Vagina (tissue), 2 donors: ENCODE results near the gene C16orf92. TPM values are rescaled to one million over a fixed set of nuclear protein-coding genes. Genes with fewer than 3 reads are reported as not detected.

ENCODE experiments used
- DNase-seq, 2 donors: peaks; one replicate each; pipeline ENCODE4 v3.0.0-alpha.2; 2017; ENCODE audit errors: extremely low spot score in 2 of 2
- H3K27ac ChIP-seq: fragments of 200-600 bp; sonication (generic); one replicate; pipeline ENCODE4 v1.5.1; 2019
- H3K27me3 ChIP-seq: fragments of 200-600 bp; sonication (generic); one replicate; pipeline ENCODE4 v1.5.1; 2019
- H3K36me3 ChIP-seq, 2 donors: fragments of 200-600 bp; sonication (generic); one replicate each; pipeline ENCODE4 v1.5.1; 2017 to 2019
- H3K4me1 ChIP-seq: fragments of 200-600 bp; sonication (generic); one replicate; pipeline ENCODE4 v1.5.1; 2019
- H3K4me3 ChIP-seq, 2 donors: fragments of 200-600 bp; sonication (generic); 1 replicate in 1 of 2; 2 replicates in 1 of 2; pipeline ENCODE4 v1.5.1; 2016 to 2019
- H3K9me3 ChIP-seq: fragments of 200-600 bp; sonication (generic); one replicate; pipeline ENCODE4 v1.5.1; 2019
- POLR2A ChIP-seq, 2 donors: fragments of 450-650 bp; IDR thresholded peaks; one replicate each; pipeline ENCODE4 v1.6.1; 2017; ENCODE audit warnings: antibody characterized with exemption in 2 of 2, mild to moderate bottlenecking in 2 of 2, moderate library complexity in 2 of 2
- POLR2AphosphoS5 ChIP-seq, 2 donors: sonication (generic); formaldehyde crosslinking; IDR thresholded peaks; one replicate each; pipeline ENCODE4 v1.9.0; 2017; ENCODE audit warnings: antibody characterized with exemption in 2 of 2, mild to moderate bottlenecking in 2 of 2, low read depth in 1 of 2; ENCODE audit not compliant: insufficient read depth in 1 of 2
- intact Hi-C: fragments of 100-400 bp; cut with DNase I; formaldehyde crosslinking; loops from one replicate; pipeline ENCODE4 v1.15.1; 2023
- total RNA-seq: library from RNA; depleted of rRNA; stranded (reverse); fragments of >200 nt; gene quantifications from one replicate; pipeline ENCODE4 v1.2.3, GENCODE V29; 2016
- TF ChIP-seq, protein P1 (sequence below), 3 experiments: fragments of 450-650 bp in 2 of 3; fragments of 200-600 bp in 1 of 3; sonication (generic) in 1 of 3; IDR thresholded peaks; one replicate each; pipeline ENCODE4 v1.5.1; 2017 to 2019; ENCODE audit warnings: antibody characterized with exemption in 3 of 3, mild to moderate bottlenecking in 2 of 3, moderate library complexity in 2 of 3

Gene C16orf92
- total RNA-seq, 1 donor from 2014 or later, result not detected

DNA sequence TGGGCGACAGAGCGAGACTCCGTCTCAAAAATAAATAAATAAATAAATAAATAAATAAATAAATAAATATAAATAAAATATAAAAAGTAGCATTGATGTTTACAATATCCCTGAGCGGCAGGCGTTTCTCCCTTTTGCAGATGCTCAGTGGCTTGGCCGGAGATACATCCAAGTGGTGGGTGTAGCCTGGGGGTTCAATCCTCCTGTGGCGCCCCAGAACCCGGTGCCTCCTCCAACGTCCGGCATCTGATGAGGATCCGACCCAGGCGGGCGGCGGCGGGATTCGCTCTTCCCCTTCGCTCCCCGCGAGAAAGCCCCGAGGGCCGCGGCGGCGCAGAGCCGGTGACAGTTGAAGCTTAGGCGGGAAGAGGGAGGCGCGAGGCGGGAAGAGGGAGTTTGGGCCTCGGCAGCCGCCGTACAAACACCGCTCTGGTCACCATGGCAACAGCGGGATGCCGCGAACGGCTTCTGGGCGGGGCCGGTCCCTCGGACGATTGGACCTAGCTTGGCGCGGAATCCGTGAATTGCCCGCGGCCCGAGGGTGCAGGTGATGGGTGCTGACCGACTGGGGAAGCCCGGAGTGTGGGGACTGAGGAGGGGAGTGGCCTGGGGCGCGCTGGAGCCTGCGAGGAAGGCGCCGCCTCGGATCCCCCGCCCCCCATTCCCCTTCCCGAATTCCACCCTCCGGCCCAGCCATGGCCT is 29.8 kb downstream of the C16orf92 start:
- peak overlapping the region; percentile 63 to 72 for H3K4me3 ChIP-seq
- DNase-seq, result no peak
- H3K9me3 ChIP-seq, result no peaks in the 10 kb centered on the region
- peaks cover 27% of the 10 kb centered on the region for H3K4me1 ChIP-seq
- H3K27me3 ChIP-seq, result no peaks in the 10 kb centered on the region
- intact Hi-C loops, result no loop called here
- peak overlapping the region; percentile 20 for H3K27ac ChIP-seq
- peak; percentile 72 to 93 for TF ChIP-seq POLR2AphosphoS5 (IDR thresholded peaks at IDR 0.05; ENCODE audit: insufficient read depth in 1 of 2, low read depth in 1 of 2)
- TF ChIP-seq, protein P1, sequence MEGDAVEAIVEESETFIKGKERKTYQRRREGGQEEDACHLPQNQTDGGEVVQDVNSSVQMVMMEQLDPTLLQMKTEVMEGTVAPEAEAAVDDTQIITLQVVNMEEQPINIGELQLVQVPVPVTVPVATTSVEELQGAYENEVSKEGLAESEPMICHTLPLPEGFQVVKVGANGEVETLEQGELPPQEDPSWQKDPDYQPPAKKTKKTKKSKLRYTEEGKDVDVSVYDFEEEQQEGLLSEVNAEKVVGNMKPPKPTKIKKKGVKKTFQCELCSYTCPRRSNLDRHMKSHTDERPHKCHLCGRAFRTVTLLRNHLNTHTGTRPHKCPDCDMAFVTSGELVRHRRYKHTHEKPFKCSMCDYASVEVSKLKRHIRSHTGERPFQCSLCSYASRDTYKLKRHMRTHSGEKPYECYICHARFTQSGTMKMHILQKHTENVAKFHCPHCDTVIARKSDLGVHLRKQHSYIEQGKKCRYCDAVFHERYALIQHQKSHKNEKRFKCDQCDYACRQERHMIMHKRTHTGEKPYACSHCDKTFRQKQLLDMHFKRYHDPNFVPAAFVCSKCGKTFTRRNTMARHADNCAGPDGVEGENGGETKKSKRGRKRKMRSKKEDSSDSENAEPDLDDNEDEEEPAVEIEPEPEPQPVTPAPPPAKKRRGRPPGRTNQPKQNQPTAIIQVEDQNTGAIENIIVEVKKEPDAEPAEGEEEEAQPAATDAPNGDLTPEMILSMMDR (IDR thresholded peaks at IDR 0.05), result no peak
- H3K36me3 ChIP-seq, result no peaks in the 10 kb centered on the region

DNA sequence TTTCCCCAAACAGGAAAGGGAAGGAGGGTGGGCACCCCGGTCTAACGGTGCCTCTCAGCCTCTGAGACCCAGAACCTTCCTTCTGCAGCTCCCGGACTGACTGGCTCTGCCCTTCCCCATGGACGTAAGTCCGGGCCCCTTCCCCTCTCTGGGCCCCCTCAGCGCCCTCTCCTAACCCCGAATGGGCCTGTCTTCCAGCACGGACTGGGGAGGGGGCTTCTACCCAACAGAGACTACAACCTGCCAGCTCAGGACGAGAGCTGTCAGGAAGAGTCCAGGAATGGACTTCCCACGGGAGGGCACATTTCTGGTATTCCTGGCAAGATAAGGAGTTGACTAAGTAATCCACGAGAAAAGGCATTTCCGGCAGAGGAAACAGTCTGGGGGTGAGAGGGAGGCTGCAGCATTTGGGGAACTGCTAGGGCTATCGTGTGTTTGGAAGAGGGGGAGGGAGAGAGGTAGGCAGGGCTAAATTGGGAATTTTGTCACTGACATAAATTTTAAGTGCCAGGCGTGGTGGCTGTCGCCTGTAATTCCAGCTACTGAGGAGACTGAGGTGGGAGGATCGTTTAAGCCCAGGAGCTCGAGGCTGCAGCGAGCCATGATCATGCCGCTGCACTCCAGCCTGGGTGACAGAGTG is 30.5 kb downstream of the C16orf92 start:
- Histone ChIP-seq H3K4me1 (peaks cover 27% of the 10 kb centered on the region), H3K9me3 (no peaks in the 10 kb centered on the region), H3K4me3 (peak overlapping the region; percentile 63 to 72), H3K27ac (no peak overlapping the region), H3K36me3 (no peaks in the 10 kb centered on the region), H3K27me3 (no peaks in the 10 kb centered on the region)
- intact Hi-C loops, result no loop called here
- no peak for DNase-seq
- TF ChIP-seq POLR2AphosphoS5 (IDR thresholded peaks at IDR 0.05; ENCODE audit: insufficient read depth in 1 of 2, low read depth in 1 of 2) (no peak), POLR2A (IDR thresholded peaks at IDR 0.05) (no peak)
- TF ChIP-seq, protein P1 (IDR thresholded peaks at IDR 0.05), result no peak

DNA sequence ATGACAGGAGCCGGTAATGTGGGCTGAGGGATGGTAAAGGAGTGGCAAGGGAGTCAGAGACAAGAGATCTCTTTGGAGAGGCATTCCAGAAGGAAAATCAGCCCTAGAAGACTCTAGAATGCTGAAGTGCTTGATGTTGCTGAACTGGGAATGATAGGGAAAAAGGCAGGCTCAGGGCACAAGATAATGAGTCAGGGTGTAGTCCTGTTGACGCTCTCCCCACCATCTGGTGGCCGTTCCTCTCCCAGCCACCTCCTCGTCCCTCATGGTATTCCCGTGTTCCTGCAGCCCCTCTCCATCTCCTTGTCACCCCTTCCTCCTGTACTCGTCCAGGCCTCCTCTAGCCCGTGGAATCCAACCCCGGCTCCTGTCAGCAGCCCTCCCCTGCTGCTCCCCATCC is 31.5 kb downstream of the C16orf92 start:
- Histone ChIP-seq H3K4me1 (peaks cover 27% of the 10 kb centered on the region), H3K4me3 (no peak overlapping the region), H3K27me3 (no peaks in the 10 kb centered on the region), H3K9me3 (no peaks in the 10 kb centered on the region), H3K36me3 (peaks cover 0 to under 1% of the 10 kb centered on the region in 2 donors), H3K27ac (no peak overlapping the region)
- TF ChIP-seq, protein P1 (IDR thresholded peaks at IDR 0.05), result no peak
- TF ChIP-seq POLR2AphosphoS5 (IDR thresholded peaks at IDR 0.05; ENCODE audit: insufficient read depth in 1 of 2, low read depth in 1 of 2) (no peak), POLR2A (IDR thresholded peaks at IDR 0.05) (no peak)
- DNase-seq, result no peak
- intact Hi-C loops, result no loop called here

DNA sequence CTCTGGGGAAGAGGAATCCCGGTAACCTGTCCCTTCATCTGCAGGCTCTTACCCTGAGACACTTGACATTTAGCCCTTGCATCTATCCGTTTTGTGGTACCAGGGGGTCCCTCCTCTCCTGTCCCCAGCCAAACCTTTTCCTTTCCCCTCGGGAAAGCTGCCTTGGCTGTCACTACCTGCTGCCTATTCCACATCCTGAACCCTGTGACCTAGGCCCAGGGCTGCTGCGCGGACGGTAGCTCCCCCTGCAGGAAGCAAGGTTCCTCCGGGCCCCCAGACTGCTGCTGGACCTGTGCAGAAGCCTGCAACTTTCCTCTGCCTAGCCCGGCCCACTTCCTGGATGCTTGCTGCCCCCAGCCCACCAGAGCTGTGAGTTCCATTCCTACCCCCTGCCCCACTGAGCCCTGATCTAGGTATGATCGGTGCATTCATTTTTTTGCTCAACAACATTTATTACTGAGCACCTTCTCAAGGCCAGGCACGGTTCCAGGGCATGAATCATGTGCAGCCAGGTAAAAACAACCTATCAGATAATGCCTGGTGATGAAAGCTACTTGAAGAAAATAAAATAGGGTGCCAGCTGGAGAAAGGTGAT is 32.1 kb downstream of the C16orf92 start:
- no peaks in the 10 kb centered on the region for H3K9me3 ChIP-seq
- no peaks in the 10 kb centered on the region for H3K27me3 ChIP-seq
- TF ChIP-seq, protein P1 (IDR thresholded peaks at IDR 0.05), result peak in 1 of 3 experiments; percentile 23
- no peak for TF ChIP-seq POLR2AphosphoS5 (IDR thresholded peaks at IDR 0.05; ENCODE audit: insufficient read depth in 1 of 2, low read depth in 1 of 2)
- peaks cover 27% of the 10 kb centered on the region for H3K4me1 ChIP-seq
- no peak overlapping the region for H3K27ac ChIP-seq
- H3K4me3 ChIP-seq, result no peak overlapping the region
- H3K36me3 ChIP-seq, result peaks cover 0 to 4% of the 10 kb centered on the region in 2 donors
- DNase-seq, result no peak
- intact Hi-C loops, result no loop called here
